ENCODE data around the gene PTPRN2. TPM values are rescaled to one million over a fixed set of nuclear protein-coding genes. Genes with fewer than 3 reads are reported as not detected.
A peak's percentile ranks its signal among the peaks of the same experiment; 100 is the strongest.
"Not testable (repeated sequence)": the region's sequence is repeated elsewhere in the genome, so short reads cannot be mapped to it uniquely, and the experiment has no call there.

The PTPRN2 gene
- total RNA-seq, 1 donor from 2014 or later = 11.4 TPM

- no peaks in the 10 kb centered on the region for H3K9me3 Mint-ChIP-seq (ENCODE audit: low read depth)
- H3K27ac Mint-ChIP-seq = peak overlapping the region; percentile 68
- peaks cover 2% of the 10 kb centered on the region for H3K36me3 Mint-ChIP-seq (ENCODE audit: insufficient read depth)
- TF ChIP-seq CTCF (IDR thresholded peaks at IDR 0.05; ENCODE audit: unreplicated experiment) = no peak
- peaks cover 52% of the 10 kb centered on the region for H3K27me3 Mint-ChIP-seq
- no peak overlapping the region for H3K4me3 Mint-ChIP-seq (ENCODE audit: low read depth)
- DNase-seq (ENCODE audit: low spot score, unreplicated experiment) = no peak
- no peaks in the 10 kb centered on the region for H3K4me1 Mint-ChIP-seq (ENCODE audit: low read depth)
These were observed 856.5 kb downstream of the PTPRN2 start for GRCh38 chr7:157731126-157731525.

- DNase-seq (ENCODE audit: low spot score, unreplicated experiment) = no peak
- no peaks in the 10 kb centered on the region for H3K4me1 Mint-ChIP-seq (ENCODE audit: low read depth)
- H3K4me3 Mint-ChIP-seq (ENCODE audit: low read depth) = no peak overlapping the region
- H3K27me3 Mint-ChIP-seq = peaks cover 52% of the 10 kb centered on the region
- peak overlapping the region; percentile 68 for H3K27ac Mint-ChIP-seq
- H3K36me3 Mint-ChIP-seq (ENCODE audit: insufficient read depth) = peaks cover 2% of the 10 kb centered on the region
- no peak for TF ChIP-seq CTCF (IDR thresholded peaks at IDR 0.05; ENCODE audit: unreplicated experiment)
- H3K9me3 Mint-ChIP-seq (ENCODE audit: low read depth) = no peaks in the 10 kb centered on the region
These were observed 857.0 kb downstream of the PTPRN2 start for GRCh38 chr7:157730614-157731013.

- no peaks in the 10 kb centered on the region for H3K9me3 Mint-ChIP-seq (ENCODE audit: low read depth)
- TF ChIP-seq CTCF (IDR thresholded peaks at IDR 0.05; ENCODE audit: unreplicated experiment) = no peak
- H3K27ac Mint-ChIP-seq = no peak overlapping the region
- no peaks in the 10 kb centered on the region for H3K4me1 Mint-ChIP-seq (ENCODE audit: low read depth)
- H3K27me3 Mint-ChIP-seq = peaks cover 47% of the 10 kb centered on the region
- H3K4me3 Mint-ChIP-seq (ENCODE audit: low read depth) = no peak overlapping the region
- no peak for DNase-seq (ENCODE audit: low spot score, unreplicated experiment)
- H3K36me3 Mint-ChIP-seq (ENCODE audit: insufficient read depth) = peaks cover 2% of the 10 kb centered on the region
These were observed 858.1 kb downstream of the PTPRN2 start for GRCh38 chr7:157729566-157729965.

- no peaks in the 10 kb centered on the region for H3K9me3 Mint-ChIP-seq (ENCODE audit: low read depth)
- TF ChIP-seq CTCF (IDR thresholded peaks at IDR 0.05; ENCODE audit: unreplicated experiment) = no peak
- H3K4me1 Mint-ChIP-seq (ENCODE audit: low read depth) = no peaks in the 10 kb centered on the region
- H3K27ac Mint-ChIP-seq = no peak overlapping the region
- DNase-seq (ENCODE audit: low spot score, unreplicated experiment) = no peak
- H3K4me3 Mint-ChIP-seq (ENCODE audit: low read depth) = no peak overlapping the region
- no peaks in the 10 kb centered on the region for H3K36me3 Mint-ChIP-seq (ENCODE audit: insufficient read depth)
- peaks cover 54% of the 10 kb centered on the region for H3K27me3 Mint-ChIP-seq
These were observed 859.5 kb downstream of the PTPRN2 start for GRCh38 chr7:157727964-157728615.

- no peak for TF ChIP-seq CTCF (IDR thresholded peaks at IDR 0.05; ENCODE audit: unreplicated experiment)
- Mint-ChIP-seq H3K36me3 (ENCODE audit: insufficient read depth) (no peaks in the 10 kb centered on the region), H3K4me3 (ENCODE audit: low read depth) (no peak overlapping the region), H3K27ac (no peak overlapping the region), H3K4me1 (ENCODE audit: low read depth) (no peaks in the 10 kb centered on the region), H3K27me3 (peaks cover 55% of the 10 kb centered on the region), H3K9me3 (ENCODE audit: low read depth) (no peaks in the 10 kb centered on the region)
- no peak for DNase-seq (ENCODE audit: low spot score, unreplicated experiment)
These were observed 860.9 kb downstream of the PTPRN2 start for GRCh38 chr7:157726764-157727163.

- DNase-seq (ENCODE audit: low spot score, unreplicated experiment); H3K27ac Mint-ChIP-seq; H3K4me3 Mint-ChIP-seq (ENCODE audit: low read depth); H3K9me3 Mint-ChIP-seq (ENCODE audit: low read depth); H3K4me1 Mint-ChIP-seq (ENCODE audit: low read depth); H3K36me3 Mint-ChIP-seq (ENCODE audit: insufficient read depth): not testable (repeated sequence)
- peaks cover 53% of the 10 kb centered on the region for H3K27me3 Mint-ChIP-seq
These were observed 862.3 kb downstream of the PTPRN2 start for GRCh38 chr7:157725312-157725711.
